Putamen (tissue), 1 donor: ENCODE data around the gene KLF4.
"Not testable (repeated sequence)": the region's sequence is repeated elsewhere in the genome, so short reads cannot be mapped to it uniquely, and the experiment has no call there.

Experiments
- DNase-seq: peaks from one replicate; pipeline ENCODE4 v3.0.0-alpha.2; 2016; ENCODE audit warnings: low spot score

KLF4 gene

DNA sequence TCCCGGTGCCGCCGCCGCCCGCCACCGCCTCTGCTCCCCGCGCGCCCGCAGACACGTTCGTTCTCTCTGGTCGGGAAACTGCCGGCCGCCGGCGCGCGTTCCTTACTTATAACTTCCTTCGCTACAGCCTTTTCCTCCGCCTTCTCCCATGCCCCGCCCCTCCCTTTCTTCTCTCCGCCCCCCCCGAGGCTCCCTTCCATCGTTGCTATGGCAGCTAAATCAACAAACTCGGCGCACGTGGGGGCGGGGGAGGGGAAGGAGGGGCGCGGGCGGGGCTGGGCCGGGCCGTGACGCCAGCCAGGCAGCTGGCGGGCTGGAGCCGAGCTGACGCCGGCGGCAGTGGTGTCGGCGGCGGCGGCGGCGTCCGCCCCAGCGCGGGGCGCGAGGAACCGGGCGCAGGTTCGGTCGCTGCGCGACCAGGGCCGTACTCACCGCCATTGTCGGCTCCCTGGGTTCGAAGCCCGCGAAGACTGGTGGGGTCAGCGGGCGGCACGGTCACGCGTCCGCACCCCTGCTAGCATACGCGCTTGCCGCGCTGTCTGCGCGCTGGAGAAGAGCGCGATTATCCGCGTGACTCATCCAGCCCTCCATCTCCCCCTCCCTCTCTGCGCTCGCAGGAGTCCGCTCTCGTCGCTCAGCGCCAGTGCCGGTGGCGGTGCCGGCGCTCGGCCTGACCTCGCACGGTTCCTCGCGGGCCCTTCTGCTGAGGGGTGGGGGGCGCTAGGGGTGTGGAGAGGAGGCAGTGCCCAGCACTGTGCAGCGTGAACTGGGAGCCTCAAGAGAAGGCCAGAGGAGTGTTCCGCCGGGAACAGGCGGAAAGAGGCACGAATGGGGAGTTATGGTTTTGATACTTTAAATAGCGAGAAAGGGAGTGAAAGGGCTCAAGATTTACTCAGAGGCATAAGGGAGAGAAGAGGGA, at the start of gene KLF4:
KLF4 (minus strand) TSS at position 83 of the 919 bp plus-strand sequence. CDS start 597 bp downstream, outside the sequence.
- peak; percentile 87 for DNase-seq

DNA sequence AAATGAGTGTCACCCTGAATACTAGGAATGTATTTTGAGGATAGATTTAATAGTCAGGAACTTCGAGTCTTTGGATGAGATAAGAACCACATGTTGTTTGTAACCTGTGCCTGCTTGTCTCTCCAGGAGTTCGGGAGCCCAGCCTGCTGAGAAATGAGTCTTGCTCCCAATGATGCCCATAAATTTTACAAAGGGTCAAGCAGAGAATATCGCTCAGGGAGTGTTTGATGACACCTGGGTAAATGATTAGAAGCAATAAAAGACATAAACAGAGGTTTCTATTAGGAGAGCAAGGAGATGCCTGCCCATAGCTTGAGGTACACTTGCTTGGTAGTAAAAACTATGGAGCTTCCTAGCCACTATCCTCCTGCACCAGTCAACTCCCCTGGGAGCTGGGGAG, 46.9 kb upstream of the KLF4 start:
- DNase-seq = no peak

GRCh38 chr9:107534510-107535078, 45.0 kb upstream of the KLF4 start:
- DNase-seq = no peak

DNA sequence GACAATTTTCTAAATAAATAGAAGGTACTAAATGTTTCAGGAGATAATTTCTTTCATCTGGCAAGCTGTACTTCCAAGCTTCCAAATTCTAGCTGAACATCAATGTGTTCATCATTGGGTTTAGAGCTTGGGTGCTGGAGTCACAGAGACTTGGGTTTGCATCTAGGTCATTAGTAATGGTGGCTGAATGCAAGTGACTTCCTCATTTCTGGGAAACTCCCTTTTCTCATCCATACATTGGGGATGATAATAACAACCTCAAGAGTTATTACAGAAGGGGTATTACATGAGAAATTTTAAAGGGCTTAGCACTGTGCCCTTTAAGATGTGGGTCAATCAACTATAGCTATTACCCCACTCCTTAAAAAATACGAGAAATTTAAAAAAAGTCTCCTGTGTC, 41.1 kb upstream of the KLF4 start:
- no peak for DNase-seq

DNA sequence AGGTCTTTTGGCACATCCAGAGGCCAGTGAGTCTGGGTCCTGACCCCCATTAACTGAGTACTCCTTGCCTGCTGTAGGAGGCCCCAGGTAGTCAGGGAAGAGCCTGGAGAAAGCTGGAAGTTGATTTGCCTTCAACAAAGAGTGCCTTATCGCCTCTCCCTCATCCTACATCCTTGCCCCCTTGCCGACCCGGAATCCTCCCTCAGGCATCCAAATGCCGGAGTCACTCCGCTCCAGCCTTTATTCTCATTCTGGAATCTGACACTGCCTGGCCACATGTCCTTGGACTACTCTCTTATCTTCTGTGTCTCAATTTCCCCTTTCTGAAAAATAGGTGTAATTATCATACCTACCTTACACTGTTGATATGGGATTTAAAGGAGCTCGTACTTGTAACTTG, 39.1 kb upstream of the KLF4 start:
- no peak for DNase-seq

- DNase-seq = no peak
Observed at GRCh38 chr9:107523539-107523938, 34.0 kb upstream of the KLF4 start.

- DNase-seq = no peak
Observed at GRCh38 chr9:107520186-107520585, 30.6 kb upstream of the KLF4 start.

- DNase-seq = no peak
Observed at GRCh38 chr9:107518037-107518807, 28.7 kb upstream of the KLF4 start.

DNA sequence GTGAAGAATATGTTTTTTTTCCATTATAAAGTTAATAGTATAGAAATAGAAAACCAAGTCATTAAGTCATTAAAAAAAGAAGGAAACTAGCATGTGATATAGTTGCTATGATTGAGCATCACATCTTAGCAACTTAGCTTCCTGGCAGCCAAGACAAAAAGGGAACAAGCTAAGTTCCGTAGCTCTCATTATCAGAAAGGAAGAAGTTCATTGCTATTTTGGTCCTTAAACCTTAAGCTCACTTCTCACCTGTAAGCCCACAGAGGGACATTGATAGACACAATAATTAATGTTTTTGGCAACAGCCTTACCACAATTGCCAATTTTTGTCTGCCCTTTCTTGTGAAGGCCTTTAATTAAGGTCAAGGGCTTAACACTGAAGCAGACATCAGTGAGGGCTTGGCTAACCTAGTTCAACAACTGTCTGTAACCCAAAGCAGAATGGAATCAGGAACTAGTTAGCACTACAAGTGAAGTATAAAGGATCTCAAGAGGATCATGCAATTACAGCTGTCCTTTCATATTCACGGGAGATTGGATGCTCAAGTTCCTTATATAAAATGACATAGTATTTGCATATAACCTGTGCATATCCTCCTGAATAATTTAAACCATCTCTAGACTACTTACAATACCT, 24.0 kb upstream of the KLF4 start:
- DNase-seq = no peak

GRCh38 chr9:107504585-107505455, 15.3 kb upstream of the KLF4 start:
- no peak for DNase-seq

- no peak for DNase-seq
Observed at GRCh38 chr9:107502464-107502863, 12.9 kb upstream of the KLF4 start.

GRCh38 chr9:107500421-107501200, 11.0 kb upstream of the KLF4 start:
- not testable (repeated sequence) for DNase-seq

- DNase-seq = no peak
Observed at GRCh38 chr9:107496976-107497375, 7.4 kb upstream of the KLF4 start.

DNA sequence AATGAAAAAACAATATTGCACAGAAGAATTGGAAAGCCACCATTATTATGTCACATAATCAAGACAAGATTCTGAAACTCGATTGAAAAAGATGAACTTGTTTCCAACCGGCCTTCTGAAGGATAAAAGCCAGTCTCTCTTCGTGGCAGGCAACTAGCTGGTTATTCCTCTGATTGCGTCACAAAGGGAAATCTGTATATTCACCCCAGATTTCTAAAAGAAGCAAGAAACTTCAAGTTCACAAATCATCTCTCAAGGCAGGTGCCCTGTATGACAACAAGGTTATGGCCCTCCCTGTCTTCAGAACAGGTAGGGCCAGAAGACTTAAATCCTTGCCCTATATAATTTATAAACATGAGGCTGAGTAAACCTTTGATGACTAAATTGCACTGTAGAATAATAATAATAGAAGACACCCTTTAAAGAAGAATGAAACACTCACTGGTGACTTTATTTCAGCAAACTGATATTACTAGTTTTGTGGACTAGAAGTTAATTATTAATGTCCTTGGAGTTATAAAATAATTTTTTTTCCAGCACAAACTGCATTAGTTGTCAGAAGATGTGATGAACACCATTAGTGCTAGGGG, 2.9 kb upstream of the KLF4 start:
- DNase-seq = no peak

DNA sequence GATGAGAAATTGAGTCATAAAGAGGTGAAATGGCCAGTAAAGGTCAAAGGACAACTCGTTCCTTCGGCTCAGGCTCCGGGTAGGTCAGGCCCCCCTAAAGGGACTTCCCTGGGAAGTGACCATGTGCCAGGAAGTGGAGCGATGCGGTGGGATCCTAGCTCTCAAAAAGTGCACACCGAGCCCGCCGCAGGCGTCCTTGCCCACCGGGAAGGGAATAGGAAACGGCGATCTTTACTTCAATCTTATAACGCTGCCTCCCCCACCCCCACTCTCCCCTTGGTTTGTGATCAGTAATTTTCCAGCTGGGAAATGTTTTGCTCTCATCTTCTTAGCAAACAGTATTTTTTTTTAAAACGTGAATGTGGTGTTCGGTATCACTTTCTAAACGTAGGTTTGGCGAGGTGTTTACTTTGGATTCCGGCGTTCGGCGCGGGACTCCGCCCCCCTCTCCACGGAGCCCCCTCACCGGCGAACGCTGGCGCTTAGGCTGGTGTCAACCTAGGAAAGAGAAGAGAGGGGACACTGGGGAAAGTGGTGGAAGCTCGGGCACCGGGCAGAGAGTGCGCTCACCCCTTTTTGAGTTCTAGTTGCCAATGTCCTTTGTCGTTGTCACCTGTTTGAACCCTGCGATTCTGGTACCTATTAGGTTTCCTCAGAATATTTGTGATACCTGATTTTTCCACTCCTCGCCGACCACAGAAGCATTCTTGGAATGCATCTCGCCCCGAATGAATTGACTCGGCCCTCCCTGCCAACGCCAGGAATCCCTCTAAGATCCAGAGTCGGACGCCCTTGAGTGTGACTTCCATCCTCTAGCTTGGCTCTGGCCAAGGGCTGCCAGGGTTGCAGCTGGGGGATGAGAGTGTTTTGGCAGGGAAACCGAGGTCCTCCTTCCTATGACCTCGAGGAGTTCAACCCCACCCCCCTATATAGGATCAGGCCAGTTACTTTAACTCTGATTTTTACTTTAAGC, 1.8 kb upstream of the KLF4 start:
- no peak for DNase-seq

DNA sequence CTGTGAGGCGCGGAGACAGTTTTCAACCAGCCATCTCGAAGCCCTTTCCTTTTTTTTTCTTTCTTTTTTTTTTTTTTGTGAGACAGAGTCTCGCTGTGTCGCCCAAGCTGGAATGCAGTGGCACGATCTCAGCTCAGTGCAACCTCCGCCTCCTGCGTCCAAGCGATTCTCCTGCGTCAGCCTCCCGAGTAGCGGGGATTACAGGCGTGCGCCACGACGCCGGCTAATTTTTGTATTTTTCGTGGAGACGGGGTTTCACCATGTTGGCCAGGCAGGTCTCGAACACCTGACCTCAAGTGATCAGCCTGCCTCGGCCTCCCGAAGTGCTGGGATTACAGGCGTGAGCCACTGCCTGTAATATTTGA, 1.0 kb upstream of the KLF4 start:
- DNase-seq = not testable (repeated sequence)

- DNase-seq = no peak
Observed at GRCh38 chr9:107489144-107489673, 360 bp downstream of the KLF4 start.

DNA sequence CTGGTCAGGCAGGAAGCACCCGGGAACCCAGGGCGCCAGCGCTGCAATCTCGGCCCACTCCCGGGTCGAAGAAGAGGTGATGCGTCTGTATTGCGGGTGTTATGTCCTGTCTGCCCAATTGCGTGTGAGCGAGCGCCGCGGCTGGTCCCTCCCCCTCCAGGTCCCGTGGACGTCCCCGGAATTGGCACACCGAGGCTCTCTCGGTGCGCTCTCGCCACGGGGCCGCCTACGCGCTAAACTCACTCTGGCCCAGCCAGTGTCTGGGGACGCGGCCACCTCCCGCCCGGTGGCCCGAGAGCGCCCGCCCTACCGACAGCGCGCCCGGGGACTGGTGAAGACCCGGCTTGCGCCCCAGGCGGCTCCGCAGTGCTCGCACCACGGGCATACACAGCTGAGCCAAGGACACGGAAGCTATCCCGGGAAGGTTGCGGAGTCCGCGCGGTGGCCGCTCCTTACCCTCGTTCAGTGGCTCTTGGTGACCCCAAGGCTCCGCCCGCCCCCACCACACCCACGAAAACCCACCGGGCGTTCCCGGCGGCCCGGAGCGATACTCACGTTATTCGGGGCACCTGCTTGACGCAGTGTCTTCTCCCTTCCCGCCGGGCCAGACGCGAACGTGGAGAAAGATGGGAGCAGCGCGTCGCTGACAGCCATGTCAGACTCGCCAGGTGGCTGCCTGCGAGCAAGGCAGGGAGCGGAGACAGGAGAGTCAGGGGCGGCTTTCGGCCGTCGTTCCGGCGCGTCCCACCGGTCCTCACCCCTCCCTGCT, 1.0 kb downstream of the KLF4 start:
- no peak for DNase-seq
